SH-SY5Y (cell line): ENCODE measurements around the gene OMA1.

Source experiments
- GATA2 ChIP-seq: IDR thresholded peaks from 2 replicates; pipeline ENCODE4 v1.6.1; 2011; ENCODE audit warnings: mild to moderate bottlenecking, low read depth, low read length
- GATA3 ChIP-seq: IDR thresholded peaks from 2 replicates; pipeline ENCODE4 v1.6.1; 2011; ENCODE audit warnings: low read depth, mild to moderate bottlenecking, low read length, moderate library complexity

- TF ChIP-seq GATA2 (no peak), GATA3 (no peak)
Measured at GRCh38 chr1:58588396-58588795, 41.9 kb upstream of the OMA1 start.
